Stimulated activated CD8-positive, alpha-beta memory T cell treated with anti-CD3 and anti-CD28 coated beads, Interleukin-7, amount 100 ng/mL, for 48 hours (primary cell): ENCODE data around the gene ASCL2.
"Not testable (repeated sequence)": the region's sequence is repeated elsewhere in the genome, so short reads cannot be mapped to it uniquely, and the experiment has no call there.

Experiments used
- DNase-seq, 2 donors: peaks; one replicate each; pipeline ENCODE4 v3.0.0-alpha.2; 2020; ENCODE audit warnings: low read depth in 1 of 2; ENCODE audit errors: extremely low read depth in 1 of 2

The ASCL2 gene

GRCh38 chr11:2298795-2299761 lies 28.7 kb upstream of the ASCL2 start:
- DNase-seq = no peak

DNA sequence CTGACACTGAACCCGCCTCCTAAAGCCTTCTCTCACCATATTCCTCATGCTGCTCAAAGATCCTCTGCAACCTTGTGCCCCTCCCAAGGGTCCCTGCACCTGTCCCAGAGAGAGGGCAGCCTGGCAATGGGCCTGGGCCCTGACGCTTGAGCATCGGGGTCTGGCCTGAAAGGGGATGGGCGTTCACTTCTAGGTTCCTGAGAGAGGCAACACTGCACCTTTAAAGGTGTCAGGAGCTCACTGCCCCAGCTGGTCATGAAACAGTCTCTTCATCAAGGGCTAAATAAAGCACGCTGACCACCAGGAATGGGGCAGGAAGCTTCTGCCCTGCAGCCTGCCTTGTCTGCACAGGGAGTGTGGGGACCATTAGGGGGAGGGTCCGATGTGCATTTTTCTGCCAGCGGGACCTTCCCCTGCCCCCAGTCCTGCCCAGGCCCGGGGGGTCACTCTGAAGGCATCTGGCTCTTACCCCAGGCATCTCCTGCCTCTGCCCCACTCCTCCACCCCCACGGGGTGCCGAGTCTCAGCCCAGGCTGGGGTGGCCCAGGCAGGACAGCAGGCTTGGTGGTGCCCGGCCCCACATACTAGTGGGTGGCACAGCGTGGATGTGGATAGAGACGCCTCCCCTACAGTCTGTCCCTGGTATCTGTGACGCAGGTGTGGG lies 27.9 kb upstream of the ASCL2 start:
- DNase-seq = no peak

GRCh38 chr11:2297623-2298030 lies 27.2 kb upstream of the ASCL2 start:
- DNase-seq = no peak

DNA sequence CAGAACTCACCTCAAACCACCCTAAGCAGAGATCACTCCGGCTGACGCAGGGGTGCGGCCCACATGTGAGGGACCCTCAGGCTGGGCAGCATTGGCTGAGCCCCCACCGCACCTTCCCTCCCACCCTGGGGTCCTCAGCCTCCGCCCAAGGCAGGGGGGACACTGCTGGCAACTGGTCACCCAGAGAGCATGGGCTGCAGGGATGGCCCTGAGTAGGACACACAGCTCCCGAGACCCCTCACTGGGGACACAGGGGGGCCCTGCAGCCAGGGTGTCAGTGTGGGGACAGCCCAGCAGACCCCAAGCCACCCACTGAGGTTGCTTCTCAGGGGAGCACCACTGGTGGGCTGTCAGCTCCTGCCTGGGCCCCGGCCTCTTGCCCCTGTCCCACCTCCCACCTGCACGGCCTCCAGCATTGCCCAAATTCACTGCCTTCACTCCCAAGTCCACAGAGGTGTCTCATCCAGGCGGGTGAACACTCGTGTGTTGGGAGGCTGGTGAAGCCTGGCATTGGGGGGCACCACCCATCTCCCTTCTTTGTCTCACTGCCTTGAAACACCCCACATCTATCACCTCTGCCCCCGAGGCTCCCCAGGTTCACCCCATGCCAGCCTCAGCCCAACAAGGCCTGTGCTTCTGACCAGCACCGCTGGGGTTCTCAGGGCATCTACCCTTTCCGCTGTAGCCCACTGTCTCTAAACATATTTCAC lies 26.7 kb upstream of the ASCL2 start:
- DNase-seq = no peak

DNA sequence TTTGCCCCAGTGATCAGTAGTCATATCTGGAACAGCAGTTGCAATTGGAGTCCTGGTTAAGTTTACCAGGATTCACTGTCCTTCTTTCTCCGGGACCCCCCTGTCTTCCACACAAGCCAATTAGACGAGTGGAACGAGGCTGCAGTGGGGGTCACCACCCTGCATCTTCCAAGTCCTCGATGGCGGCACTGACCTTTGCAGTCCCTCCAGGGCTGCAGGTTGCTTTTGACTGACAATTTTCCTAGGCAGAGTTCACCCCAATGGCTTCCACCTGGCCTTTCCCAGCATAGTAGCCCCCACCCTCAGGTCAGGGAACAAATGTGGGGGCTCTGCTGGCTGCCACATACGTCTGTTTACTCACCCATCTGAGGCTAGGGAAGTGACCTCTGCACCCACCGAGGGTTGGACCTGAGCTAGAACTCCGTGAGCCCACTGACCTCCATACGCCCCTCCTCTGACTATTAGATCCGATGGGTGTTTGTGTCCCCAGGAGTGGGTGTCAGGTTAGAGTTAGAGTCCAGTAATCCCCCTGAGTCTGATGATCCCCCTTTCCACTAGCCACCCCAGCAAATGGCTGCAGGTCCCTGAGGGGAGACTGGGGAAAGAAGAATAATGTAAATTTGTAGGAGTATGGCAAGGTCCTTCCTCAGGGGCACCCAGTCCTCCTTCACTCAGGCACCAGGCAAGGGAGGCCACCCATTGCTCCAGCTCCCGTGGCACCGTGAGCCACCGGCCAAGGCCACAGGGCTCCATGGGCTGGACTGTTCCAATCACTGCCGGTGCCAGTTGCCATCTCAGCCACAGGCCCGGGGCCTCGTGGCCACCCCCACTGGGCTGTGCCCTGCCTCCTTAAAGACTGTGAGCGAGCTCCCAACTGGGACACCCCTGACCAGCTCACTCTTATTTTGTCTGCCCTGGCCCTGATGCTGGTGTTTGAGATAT lies 25.9 kb upstream of the ASCL2 start:
- DNase-seq = no peak

DNA sequence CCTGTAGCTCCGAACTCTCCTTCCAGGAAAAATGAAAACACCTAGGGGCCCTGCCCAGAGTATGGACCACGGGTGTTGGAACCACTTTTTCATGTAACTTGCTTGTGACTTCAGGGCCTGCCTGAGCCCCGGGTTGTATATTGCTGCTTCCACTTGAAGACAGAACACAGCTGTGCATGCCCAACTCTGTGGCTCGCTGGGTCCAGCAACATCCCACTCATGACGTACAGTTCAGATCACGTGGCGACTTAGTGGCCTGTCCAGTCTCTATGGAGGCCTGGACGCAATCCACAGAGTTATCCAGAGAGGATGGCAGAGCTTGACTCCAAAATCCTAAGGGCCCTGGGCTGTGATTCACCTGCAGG lies 24.5 kb upstream of the ASCL2 start:
- no peak for DNase-seq

DNA sequence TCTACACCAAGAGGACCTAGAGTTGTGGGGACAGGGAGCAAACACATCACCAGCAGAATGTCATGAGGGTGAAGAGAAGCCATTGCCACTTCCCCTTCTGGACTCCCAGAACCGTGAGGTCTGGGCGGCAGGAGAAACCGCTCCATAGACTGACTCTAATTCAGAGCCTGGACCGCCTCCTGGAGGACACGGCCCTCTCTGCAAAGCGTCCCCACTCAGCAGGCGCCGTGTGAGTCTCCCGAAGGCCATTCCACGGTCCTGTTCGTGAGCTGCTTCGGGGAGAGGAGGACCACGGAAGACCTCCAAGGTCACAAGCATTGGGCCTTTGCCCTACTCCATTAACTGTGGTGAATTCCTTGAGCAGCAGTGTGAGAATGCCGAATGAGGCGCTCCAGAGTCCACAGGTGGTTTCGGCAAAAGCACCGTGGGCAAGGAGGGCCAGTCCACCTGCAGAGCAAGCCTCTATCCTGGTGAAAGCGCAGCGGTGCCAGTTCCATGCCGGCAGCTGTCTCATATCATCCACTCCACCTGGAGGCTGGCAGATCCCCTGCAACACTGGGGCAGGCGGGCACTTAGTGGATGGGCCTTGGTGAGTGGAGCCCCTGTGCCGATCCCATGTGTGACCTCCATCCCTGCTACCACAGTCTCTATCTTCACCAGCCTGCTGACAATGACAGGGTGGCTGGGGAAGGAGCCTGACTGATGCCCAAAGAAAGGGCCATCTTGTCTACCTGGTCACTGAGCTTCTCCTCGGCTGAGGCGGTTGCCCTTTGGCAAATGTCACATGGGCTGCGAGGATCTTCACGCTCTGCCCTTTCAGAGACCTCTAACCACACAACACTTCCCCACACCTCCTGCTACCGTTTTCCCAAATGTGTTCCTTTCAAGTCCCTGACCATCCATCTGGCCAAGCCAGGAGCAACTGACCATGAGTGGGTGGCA lies 23.9 kb upstream of the ASCL2 start:
- DNase-seq = no peak

- no peak for DNase-seq
These were observed 23.2 kb upstream of the ASCL2 start for GRCh38 chr11:2293531-2293971.

- no peak for DNase-seq
These were observed 20.0 kb upstream of the ASCL2 start for GRCh38 chr11:2290351-2290841.

GRCh38 chr11:2289859-2290258 lies 19.5 kb upstream of the ASCL2 start:
- no peak for DNase-seq

GRCh38 chr11:2289350-2289749 lies 19.0 kb upstream of the ASCL2 start:
- no peak for DNase-seq

DNA sequence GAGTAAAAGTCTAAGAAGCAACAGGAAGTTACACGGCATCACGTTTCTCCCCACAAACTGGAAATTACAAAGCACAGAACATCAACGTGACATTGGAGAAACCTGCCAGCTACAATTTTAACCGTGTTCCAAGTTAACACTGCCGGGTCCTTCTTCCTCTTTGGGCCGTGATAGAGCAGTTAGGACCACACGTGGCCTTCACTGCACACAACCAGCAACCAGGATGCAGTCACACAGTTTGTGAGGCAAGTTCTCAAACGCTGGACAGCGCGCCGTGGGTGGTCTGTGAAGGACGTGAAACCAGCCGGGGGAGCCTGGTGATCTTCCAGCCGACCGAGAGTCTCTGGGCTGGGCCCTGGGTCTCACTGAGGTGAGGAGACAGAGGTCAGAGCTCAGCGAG lies 16.7 kb upstream of the ASCL2 start:
- DNase-seq = no peak

DNA sequence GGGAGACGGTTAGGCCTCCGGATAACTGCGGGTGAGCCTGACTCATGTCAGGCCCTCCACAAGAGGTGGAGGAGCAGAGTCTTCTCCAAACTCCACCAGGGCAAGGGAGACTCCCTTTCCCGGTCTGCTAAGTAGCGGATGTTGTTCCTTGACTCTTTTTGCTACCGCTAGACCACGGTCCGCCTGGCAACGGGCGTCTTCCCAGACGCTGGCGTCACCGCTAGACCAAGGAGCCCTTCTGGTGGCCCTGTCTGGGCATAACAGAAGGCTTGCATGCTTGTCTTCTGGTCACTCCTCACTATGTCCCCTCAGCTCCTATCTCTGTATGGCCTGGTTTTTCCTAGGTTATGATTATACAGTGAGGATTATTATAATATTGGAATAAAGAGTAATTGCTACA lies 16.0 kb upstream of the ASCL2 start:
- not testable (repeated sequence) for DNase-seq

GRCh38 chr11:2280208-2280607 lies 9.8 kb upstream of the ASCL2 start:
- DNase-seq = no peak

- no peak for DNase-seq
These were observed 7.6 kb upstream of the ASCL2 start for GRCh38 chr11:2277933-2278523.

DNA sequence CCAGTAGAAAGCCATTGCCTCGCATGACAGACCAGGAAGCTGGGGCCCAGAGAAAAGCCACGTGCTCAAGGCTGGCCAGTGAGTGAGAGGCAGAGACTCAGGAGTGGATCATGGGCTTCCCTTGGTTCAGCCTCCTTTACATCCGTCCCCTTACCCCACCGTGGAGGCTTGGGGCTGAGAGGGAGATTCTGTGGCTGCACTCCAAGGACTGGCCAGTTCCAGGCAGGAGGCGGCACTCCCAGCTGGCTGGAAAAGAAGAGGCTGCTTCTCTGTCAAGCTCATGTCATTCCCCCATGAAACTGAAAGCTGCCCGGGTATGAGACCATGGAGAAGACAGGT lies 6.6 kb upstream of the ASCL2 start:
- no peak for DNase-seq

GRCh38 chr11:2276280-2277007 lies 6.1 kb upstream of the ASCL2 start:
- DNase-seq = no peak
